Lung (tissue), 12 donors: ENCODE data around the gene ZCCHC17. TPM values are rescaled to one million over a fixed set of nuclear protein-coding genes. Genes with fewer than 3 reads are reported as not detected.

Experiments
- ATAC-seq: fragments of 200-7000 bp; cut with Tn5 transposase; one replicate; pipeline ENCODE4 v1.9.1; 2020; ENCODE audit warnings: moderate number of reproducible peaks; ENCODE audit not compliant: insufficient read depth, low FRiP score
- DNase-seq, 3 donors: peaks; one replicate each; pipeline ENCODE4 v3.0.0-alpha.2; 2013 to 2017
- H3K27ac ChIP-seq, 2 donors: one replicate each; pipeline ENCODE4 v1.5.1; 2013; ENCODE audit warnings: mild to moderate bottlenecking in 2 of 2, moderate library complexity in 2 of 2, control low read depth in 1 of 2, inconsistent platforms in 1 of 2, low read depth in 1 of 2, low read length in 1 of 2
- H3K27me3 ChIP-seq, 3 donors: one replicate each; pipeline ENCODE4 v1.5.1; 2013; ENCODE audit warnings: low read length in 2 of 3; ENCODE audit not compliant: control insufficient read depth in 3 of 3, insufficient read depth in 3 of 3
- H3K36me3 ChIP-seq, 4 donors: one replicate each; pipeline ENCODE4 v1.5.1; 2013; ENCODE audit warnings: low read length in 4 of 4, mild to moderate bottlenecking in 1 of 4, moderate library complexity in 1 of 4; ENCODE audit not compliant: control insufficient read depth in 4 of 4, insufficient read depth in 4 of 4
- H3K4me1 ChIP-seq, 5 donors: one replicate each; pipeline ENCODE4 v1.5.1; 2013; ENCODE audit warnings: low read length in 5 of 5, mild to moderate bottlenecking in 2 of 5, moderate library complexity in 1 of 5; ENCODE audit not compliant: control insufficient read depth in 5 of 5, insufficient read depth in 5 of 5
- H3K4me3 ChIP-seq: one replicate; pipeline ENCODE4 v1.5.1; 2013; ENCODE audit warnings: mild to moderate bottlenecking, control low read depth, moderate library complexity
- H3K9ac ChIP-seq, 2 donors: one replicate each; pipeline ENCODE4 v1.5.1; 2013; ENCODE audit warnings: low read length in 2 of 2, control low read depth in 1 of 2; ENCODE audit not compliant: insufficient read depth in 1 of 2
- H3K9me3 ChIP-seq, 4 donors: one replicate each; pipeline ENCODE4 v1.5.1; 2013; ENCODE audit warnings: low read length in 3 of 4, mild to moderate bottlenecking in 1 of 4, moderate library complexity in 1 of 4; ENCODE audit not compliant: control insufficient read depth in 4 of 4, insufficient read depth in 3 of 4
- WGBS, 2 donors: extraction: QIAGEN DNeasy Blood & Tissue Kit; methylation state at CpG; one replicate each; pipeline ENCODE4 v1.1.7; 2013; 5-methylcytosine and 5-hydroxymethylcytosine counted together
- polyA plus RNA-seq, 2 donors: library from polyadenylated mRNA; stranded (reverse); fragments of 200-250 nt; gene quantifications; one replicate each; pipeline ENCODE4 v1.2.1, GENCODE V29; 2013
- total RNA-seq, 2 donors: library from RNA; depleted of rRNA in 1 of 2; stranded (reverse); fragments of >200 nt in 1 of 2; gene quantifications; one replicate each; pipeline ENCODE4 v1.2.1, GENCODE V29; 2014 to 2021
- TF ChIP-seq, protein P1 (sequence below): IDR thresholded peaks from 2 replicates; pipeline ENCODE4 v1.5.1; 2012; ENCODE audit warnings: mild to moderate bottlenecking; ENCODE audit errors: control extremely low read depth, extremely low read depth
- donor health status: control.
- donor health status: control.
- donor health status: Bipolar disorder and iron deficiency.
- donor health status: healthy.
- donor health status: DM: yes; HTN: yes; CAD: no.

ZCCHC17 gene
- total and polyA plus RNA-seq, 4 donors = 17.0 to 27.7 (median 21.8) TPM

DNA sequence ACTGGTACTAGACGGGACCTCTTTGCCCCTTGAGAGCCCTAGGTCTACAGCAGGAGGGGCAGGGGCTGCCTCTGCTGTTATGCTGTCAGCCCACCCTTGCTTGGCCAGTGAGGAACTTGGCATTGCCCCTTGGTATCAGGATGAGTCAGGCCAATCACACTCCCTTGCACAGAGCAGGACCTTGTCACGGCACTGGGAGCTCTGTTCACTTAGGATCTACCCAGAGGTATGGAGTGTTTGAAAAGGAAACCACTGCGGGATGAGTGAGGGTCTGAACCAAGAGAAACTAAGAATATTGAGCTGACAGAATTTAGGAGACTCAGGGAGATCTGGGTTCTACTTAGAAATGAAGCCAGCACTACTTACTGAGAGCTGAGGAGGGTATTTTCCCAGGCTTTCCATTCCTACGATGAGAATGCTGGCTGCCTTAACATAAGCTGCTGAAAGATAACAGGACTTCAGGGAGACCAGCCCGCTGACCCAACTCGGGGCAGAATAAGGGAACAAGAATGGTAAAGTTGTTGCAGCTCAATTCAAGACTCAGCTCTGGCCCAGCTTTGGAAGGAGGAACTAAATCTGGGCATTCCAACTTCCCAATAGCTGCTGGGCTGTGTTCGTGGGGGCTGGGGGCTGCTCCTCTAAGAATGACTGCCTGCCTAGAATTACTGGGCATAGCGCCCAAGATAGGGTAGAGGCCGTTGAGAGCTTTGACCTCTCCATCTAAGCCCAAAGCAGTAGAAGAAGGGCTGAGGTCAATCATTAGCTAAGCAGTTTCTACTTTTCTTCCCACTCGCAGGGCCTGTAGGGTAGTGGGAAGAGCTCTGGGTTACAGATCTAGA lies 74.5 kb downstream of the ZCCHC17 start:
- Histone ChIP-seq H3K36me3 (peaks cover 0 to 6% (median 0%) of the 10 kb centered on the region in 4 donors), H3K9me3 (no peaks in the 10 kb centered on the region), H3K27me3 (no peaks in the 10 kb centered on the region), H3K27ac (peak overlapping the region in 1 of 2 donors; percentile 95), H3K4me1 (peaks cover 0 to 28% (median 6%) of the 10 kb centered on the region in 5 donors), H3K9ac (no peak overlapping the region), H3K4me3 (no peak overlapping the region)
- WGBS, 2 donors = 62 to 69% methylated on average over 10 of the region's 10 CpGs
- DNase-seq = peak in 2 of 3 donors; percentile 34 to 64
- TF ChIP-seq, protein P1, sequence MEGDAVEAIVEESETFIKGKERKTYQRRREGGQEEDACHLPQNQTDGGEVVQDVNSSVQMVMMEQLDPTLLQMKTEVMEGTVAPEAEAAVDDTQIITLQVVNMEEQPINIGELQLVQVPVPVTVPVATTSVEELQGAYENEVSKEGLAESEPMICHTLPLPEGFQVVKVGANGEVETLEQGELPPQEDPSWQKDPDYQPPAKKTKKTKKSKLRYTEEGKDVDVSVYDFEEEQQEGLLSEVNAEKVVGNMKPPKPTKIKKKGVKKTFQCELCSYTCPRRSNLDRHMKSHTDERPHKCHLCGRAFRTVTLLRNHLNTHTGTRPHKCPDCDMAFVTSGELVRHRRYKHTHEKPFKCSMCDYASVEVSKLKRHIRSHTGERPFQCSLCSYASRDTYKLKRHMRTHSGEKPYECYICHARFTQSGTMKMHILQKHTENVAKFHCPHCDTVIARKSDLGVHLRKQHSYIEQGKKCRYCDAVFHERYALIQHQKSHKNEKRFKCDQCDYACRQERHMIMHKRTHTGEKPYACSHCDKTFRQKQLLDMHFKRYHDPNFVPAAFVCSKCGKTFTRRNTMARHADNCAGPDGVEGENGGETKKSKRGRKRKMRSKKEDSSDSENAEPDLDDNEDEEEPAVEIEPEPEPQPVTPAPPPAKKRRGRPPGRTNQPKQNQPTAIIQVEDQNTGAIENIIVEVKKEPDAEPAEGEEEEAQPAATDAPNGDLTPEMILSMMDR = no peak
- no peak for ATAC-seq

DNA sequence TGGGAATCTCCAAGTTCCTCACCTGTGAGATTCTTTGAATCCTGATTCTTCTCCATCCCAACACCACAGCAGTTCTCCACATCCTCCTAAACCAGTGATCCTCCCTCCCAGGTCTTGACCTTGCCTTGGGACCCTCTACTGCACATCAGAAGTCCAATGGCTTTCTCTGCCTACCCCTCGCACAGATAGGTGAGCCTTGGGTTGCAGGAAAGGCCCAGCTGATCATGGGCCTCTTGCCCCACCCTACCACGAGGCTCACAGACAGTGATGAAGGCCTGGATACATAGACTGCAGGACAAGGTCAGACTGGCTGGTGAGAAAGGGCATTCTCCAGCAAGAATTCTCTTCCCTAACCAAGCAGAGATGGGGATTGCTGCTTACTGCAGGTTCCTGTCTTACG lies 75.2 kb downstream of the ZCCHC17 start:
- Histone ChIP-seq H3K9me3 (no peaks in the 10 kb centered on the region), H3K27me3 (no peaks in the 10 kb centered on the region), H3K4me3 (no peak overlapping the region), H3K36me3 (no peaks in the 10 kb centered on the region), H3K4me1 (peaks cover 0 to 28% (median 6%) of the 10 kb centered on the region in 5 donors), H3K9ac (no peak overlapping the region), H3K27ac (peak overlapping the region in 1 of 2 donors; percentile 95)
- TF ChIP-seq, protein P1 = no peak
- 82 to 94% methylated on average over 3 of the region's 3 CpGs for WGBS, 2 donors
- ATAC-seq (no peak), DNase-seq (no peak)

DNA sequence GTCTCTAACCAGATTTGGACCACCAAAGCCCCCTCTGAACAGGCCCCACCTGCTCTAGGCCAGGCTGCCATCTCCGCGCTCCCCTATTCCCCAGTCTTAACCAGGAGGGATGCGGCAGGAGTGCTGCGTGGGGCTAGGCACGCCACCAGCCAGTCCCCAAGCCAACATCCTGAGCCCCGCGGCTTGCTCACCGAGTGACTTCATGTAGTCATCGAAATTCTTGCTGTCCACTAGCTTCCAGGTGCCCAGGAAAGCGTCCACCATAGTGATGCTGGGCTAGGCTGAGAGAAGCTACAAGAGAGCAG lies 75.9 kb downstream of the ZCCHC17 start:
- H3K36me3 ChIP-seq = no peaks in the 10 kb centered on the region
- no peak overlapping the region for H3K9ac ChIP-seq
- WGBS, 2 donors = 43 to 46% methylated on average over 10 of the region's 10 CpGs

More for the DNA sequence above, 75.9 kb downstream of the ZCCHC17 start:
- Histone ChIP-seq H3K27ac (peak overlapping the region in 1 of 2 donors; percentile 95), H3K27me3 (no peaks in the 10 kb centered on the region), H3K9me3 (no peaks in the 10 kb centered on the region), H3K4me3 (no peak overlapping the region), H3K4me1 (peaks cover 0 to 28% (median 6%) of the 10 kb centered on the region in 5 donors)
- TF ChIP-seq, protein P1 = no peak
- no peak for ATAC-seq
- no peak for DNase-seq
